Measurements from ENCODE around the gene BRIP1. TPM values are rescaled to one million over a fixed set of nuclear protein-coding genes. Genes with fewer than 3 reads are reported as not detected.
"Not testable (repeated sequence)": the region's sequence is repeated elsewhere in the genome, so short reads cannot be mapped to it uniquely, and the experiment has no call there.

Gene BRIP1
- total RNA-seq, 2 experiments from 2014 or later = 1.0 to 1.9 TPM

GRCh38 chr17:61731330-61731729 is 132.0 kb downstream of the BRIP1 start:
- Histone ChIP-seq H3K4me3 (ENCODE audit: low read length) (no peak overlapping the region), H3K4me1 (ENCODE audit: insufficient read depth, low read length) (no peaks in the 10 kb centered on the region), H3K9me3 (ENCODE audit: control insufficient read depth in 1 of 2, insufficient read depth in 1 of 2, low read length in 2 of 2) (no peaks in the 10 kb centered on the region), H3K27me3 (ENCODE audit: control insufficient read depth in 1 of 2, insufficient read depth in 2 of 2, low read length in 2 of 2) (no peaks in the 10 kb centered on the region), H3K36me3 (ENCODE audit: insufficient read depth, low read length) (no peaks in the 10 kb centered on the region), H3K27ac (ENCODE audit: low read depth in 1 of 2, low read length in 2 of 2) (no peak overlapping the region)
- POLR2A ChIA-PET = no interaction called here
- H3K4me1 Mint-ChIP-seq (ENCODE audit: low read depth) = no peaks in the 10 kb centered on the region
- intact Hi-C loops (cut with DNase I, micrococcal nuclease) = no loop called here
- CTCF ChIA-PET = no interaction called here
- H3K27ac Mint-ChIP-seq = no peak overlapping the region
- ATAC-seq (ENCODE audit: poor library complexity) (no peak), DNase-seq (no peak)
- no peaks in the 10 kb centered on the region for H3K9me3 Mint-ChIP-seq
- no peaks in the 10 kb centered on the region for H3K36me3 Mint-ChIP-seq (ENCODE audit: low read depth)
- no peak overlapping the region for H3K4me3 Mint-ChIP-seq
- no peak for TF ChIP-seq CTCF (IDR thresholded peaks at IDR 0.05)
- H3K27me3 Mint-ChIP-seq = no peaks in the 10 kb centered on the region

GRCh38 chr17:61729690-61730268 is 133.5 kb downstream of the BRIP1 start:
- Histone ChIP-seq H3K9me3 (ENCODE audit: control insufficient read depth in 1 of 2, insufficient read depth in 1 of 2, low read length in 2 of 2) (no peaks in the 10 kb centered on the region), H3K36me3 (ENCODE audit: insufficient read depth, low read length) (no peaks in the 10 kb centered on the region), H3K4me3 (ENCODE audit: low read length) (no peak overlapping the region), H3K27ac (ENCODE audit: low read depth in 1 of 2, low read length in 2 of 2) (no peak overlapping the region), H3K4me1 (ENCODE audit: insufficient read depth, low read length) (no peaks in the 10 kb centered on the region), H3K27me3 (ENCODE audit: control insufficient read depth in 1 of 2, insufficient read depth in 2 of 2, low read length in 2 of 2) (no peaks in the 10 kb centered on the region)
- no peak for DNase-seq
- Mint-ChIP-seq H3K4me3 (no peak overlapping the region), H3K27me3 (no peaks in the 10 kb centered on the region), H3K9me3 (no peaks in the 10 kb centered on the region), H3K4me1 (ENCODE audit: low read depth) (no peaks in the 10 kb centered on the region), H3K27ac (no peak overlapping the region), H3K36me3 (ENCODE audit: low read depth) (no peaks in the 10 kb centered on the region)
- CTCF ChIA-PET = no interaction called here
- POLR2A ChIA-PET = no interaction called here
- intact Hi-C loops (cut with DNase I, micrococcal nuclease) = no loop called here
- ATAC-seq (ENCODE audit: poor library complexity) = no peak
- TF ChIP-seq CTCF (IDR thresholded peaks at IDR 0.05) = no peak

- DNase-seq = no peak
- no peak overlapping the region for H3K27ac Mint-ChIP-seq
- TF ChIP-seq CTCF (IDR thresholded peaks at IDR 0.05) = no peak
- Histone ChIP-seq H3K9me3 (ENCODE audit: control insufficient read depth in 1 of 2, insufficient read depth in 1 of 2, low read length in 2 of 2) (no peaks in the 10 kb centered on the region), H3K27ac (ENCODE audit: low read depth in 1 of 2, low read length in 2 of 2) (no peak overlapping the region), H3K36me3 (ENCODE audit: insufficient read depth, low read length) (no peaks in the 10 kb centered on the region), H3K27me3 (ENCODE audit: control insufficient read depth in 1 of 2, insufficient read depth in 2 of 2, low read length in 2 of 2) (no peaks in the 10 kb centered on the region), H3K4me1 (ENCODE audit: insufficient read depth, low read length) (no peaks in the 10 kb centered on the region), H3K4me3 (ENCODE audit: low read length) (no peak overlapping the region)
- ATAC-seq (ENCODE audit: poor library complexity) = no peak
- H3K27me3 Mint-ChIP-seq = no peaks in the 10 kb centered on the region
- H3K4me3 Mint-ChIP-seq = no peak overlapping the region
- no peaks in the 10 kb centered on the region for H3K4me1 Mint-ChIP-seq (ENCODE audit: low read depth)
- H3K36me3 Mint-ChIP-seq (ENCODE audit: low read depth) = no peaks in the 10 kb centered on the region
- POLR2A ChIA-PET = no interaction called here
- no peaks in the 10 kb centered on the region for H3K9me3 Mint-ChIP-seq
- CTCF ChIA-PET = no interaction called here
- intact Hi-C loops (cut with DNase I, micrococcal nuclease) = loop anchor here in 1 of 2 experiments (1.0 kb wide), 1 partner anchor 9 kb away; no protein-coding TSS in a partner anchor
These were observed 135.0 kb downstream of the BRIP1 start for GRCh38 chr17:61728297-61728836.

GRCh38 chr17:61727798-61728197 is 135.5 kb downstream of the BRIP1 start:
- H3K27me3 ChIP-seq (ENCODE audit: control insufficient read depth in 1 of 2, insufficient read depth in 2 of 2, low read length in 2 of 2); H3K4me3 ChIP-seq (ENCODE audit: low read length); H3K36me3 Mint-ChIP-seq (ENCODE audit: low read depth); ATAC-seq (ENCODE audit: poor library complexity); H3K4me3 Mint-ChIP-seq; H3K27me3 Mint-ChIP-seq; H3K4me1 Mint-ChIP-seq (ENCODE audit: low read depth); H3K4me1 ChIP-seq (ENCODE audit: insufficient read depth, low read length); DNase-seq; H3K9me3 Mint-ChIP-seq; H3K9me3 ChIP-seq (ENCODE audit: control insufficient read depth in 1 of 2, insufficient read depth in 1 of 2, low read length in 2 of 2); H3K36me3 ChIP-seq (ENCODE audit: insufficient read depth, low read length); CTCF ChIA-PET; H3K27ac Mint-ChIP-seq; POLR2A ChIA-PET; H3K27ac ChIP-seq (ENCODE audit: low read depth in 1 of 2, low read length in 2 of 2): not testable (repeated sequence)
- intact Hi-C loops (cut with DNase I, micrococcal nuclease) = loop anchor here in 1 of 2 experiments (1.0 kb wide), 1 partner anchor 8 kb away; no protein-coding TSS in a partner anchor

Data from CD4-positive, alpha-beta T cell (primary cell).